BLaER1 (cell line): ENCODE measurements around the gene TOLLIP.
"Not testable (repeated sequence)": the region's sequence is repeated elsewhere in the genome, so short reads cannot be mapped to it uniquely, and the experiment has no call there.

ENCODE experiments used
- H3K27ac ChIP-seq: shearing (Covaris generic); formaldehyde crosslinking; 2 replicates; pipeline ENCODE4 v1.8.1; 2022
- H3K27me3 ChIP-seq: shearing (Covaris generic); formaldehyde crosslinking; 2 replicates; pipeline ENCODE4 v1.8.1; 2022
- H3K36me3 ChIP-seq: shearing (Covaris generic); formaldehyde crosslinking; 2 replicates; pipeline ENCODE4 v1.8.1; 2022
- H3K4me1 ChIP-seq: shearing (Covaris generic); formaldehyde crosslinking; 2 replicates; pipeline ENCODE4 v1.8.1; 2022
- H3K4me2 ChIP-seq: shearing (Covaris generic); formaldehyde crosslinking; 2 replicates; pipeline ENCODE4 v1.8.1; 2022
- H3K4me3 ChIP-seq: shearing (Covaris generic); formaldehyde crosslinking; 2 replicates; pipeline ENCODE4 v1.8.1; 2022
- H3K9ac ChIP-seq: shearing (Covaris generic); formaldehyde crosslinking; 2 replicates; pipeline ENCODE4 v1.8.1; 2022
- H3K9me3 ChIP-seq: shearing (Covaris generic); formaldehyde crosslinking; 2 replicates; pipeline ENCODE4 v1.8.1; 2022
- H4K20me1 ChIP-seq: shearing (Covaris generic); formaldehyde crosslinking; 2 replicates; pipeline ENCODE4 v1.8.1; 2022
- Cebpa-rat ChIP-seq: shearing (Covaris generic); IDR thresholded peaks from 2 replicates; pipeline ENCODE4 v1.8.1; 2022

TOLLIP gene

DNA sequence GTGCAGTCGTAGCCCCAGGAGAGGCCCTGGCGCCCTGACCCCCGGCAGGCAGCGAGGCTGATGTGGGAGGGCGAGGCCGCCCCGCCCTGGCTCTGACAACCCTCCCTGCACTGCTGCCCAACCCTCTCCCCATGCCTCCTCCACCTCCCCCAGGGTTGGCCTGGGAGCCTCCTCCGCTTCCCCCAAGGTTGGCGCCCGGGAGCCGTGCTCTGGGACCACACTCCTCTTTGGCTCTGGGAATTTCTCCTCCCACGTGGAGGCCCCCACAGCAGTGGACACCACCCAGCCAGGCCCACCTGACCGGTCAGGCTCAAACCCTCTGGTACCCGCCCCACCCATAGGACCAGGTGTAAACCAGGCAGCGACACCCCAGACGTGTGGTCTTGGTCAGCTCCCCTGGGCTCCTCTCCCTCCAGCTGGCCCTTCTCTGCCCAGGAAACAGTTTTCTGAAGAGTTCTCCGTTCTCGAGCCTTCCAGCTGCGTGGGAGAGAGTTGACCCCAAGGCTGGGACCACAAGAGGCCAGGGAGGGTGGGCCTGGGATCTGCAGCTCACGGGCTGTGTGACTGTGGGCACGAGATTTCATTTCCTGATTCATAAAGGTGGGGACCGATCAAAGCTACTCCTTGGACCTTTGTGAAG is 40.8 kb upstream of the TOLLIP start:
- H3K9me3 ChIP-seq: no peaks in the 10 kb centered on the region
- no peak overlapping the region for H3K4me2 ChIP-seq
- no peak overlapping the region for H3K27ac ChIP-seq
- no peak overlapping the region for H3K9ac ChIP-seq
- no peaks in the 10 kb centered on the region for H3K27me3 ChIP-seq
- no peaks in the 10 kb centered on the region for H3K4me1 ChIP-seq
- H4K20me1 ChIP-seq: no peaks in the 10 kb centered on the region
- H3K4me3 ChIP-seq: no peak overlapping the region
- no peak for TF ChIP-seq Cebpa-rat
- H3K36me3 ChIP-seq: no peaks in the 10 kb centered on the region

- Histone ChIP-seq H3K4me2 (no peak overlapping the region), H3K27ac (no peak overlapping the region), H3K4me1 (no peaks in the 10 kb centered on the region), H3K9me3 (no peaks in the 10 kb centered on the region), H3K9ac (no peak overlapping the region), H4K20me1 (no peaks in the 10 kb centered on the region), H3K36me3 (no peaks in the 10 kb centered on the region), H3K4me3 (no peak overlapping the region), H3K27me3 (no peaks in the 10 kb centered on the region)
- no peak for TF ChIP-seq Cebpa-rat
Measured at GRCh38 chr11:1349327-1350041, 40.1 kb upstream of the TOLLIP start.

- H3K9ac ChIP-seq: no peak overlapping the region
- no peaks in the 10 kb centered on the region for H3K9me3 ChIP-seq
- H4K20me1 ChIP-seq: no peaks in the 10 kb centered on the region
- H3K4me3 ChIP-seq: no peak overlapping the region
- no peak for TF ChIP-seq Cebpa-rat
- no peak overlapping the region for H3K4me2 ChIP-seq
- H3K27me3 ChIP-seq: no peaks in the 10 kb centered on the region
- no peaks in the 10 kb centered on the region for H3K4me1 ChIP-seq
- H3K36me3 ChIP-seq: no peaks in the 10 kb centered on the region
- no peak overlapping the region for H3K27ac ChIP-seq
Measured at GRCh38 chr11:1348796-1349326, 39.4 kb upstream of the TOLLIP start.

DNA sequence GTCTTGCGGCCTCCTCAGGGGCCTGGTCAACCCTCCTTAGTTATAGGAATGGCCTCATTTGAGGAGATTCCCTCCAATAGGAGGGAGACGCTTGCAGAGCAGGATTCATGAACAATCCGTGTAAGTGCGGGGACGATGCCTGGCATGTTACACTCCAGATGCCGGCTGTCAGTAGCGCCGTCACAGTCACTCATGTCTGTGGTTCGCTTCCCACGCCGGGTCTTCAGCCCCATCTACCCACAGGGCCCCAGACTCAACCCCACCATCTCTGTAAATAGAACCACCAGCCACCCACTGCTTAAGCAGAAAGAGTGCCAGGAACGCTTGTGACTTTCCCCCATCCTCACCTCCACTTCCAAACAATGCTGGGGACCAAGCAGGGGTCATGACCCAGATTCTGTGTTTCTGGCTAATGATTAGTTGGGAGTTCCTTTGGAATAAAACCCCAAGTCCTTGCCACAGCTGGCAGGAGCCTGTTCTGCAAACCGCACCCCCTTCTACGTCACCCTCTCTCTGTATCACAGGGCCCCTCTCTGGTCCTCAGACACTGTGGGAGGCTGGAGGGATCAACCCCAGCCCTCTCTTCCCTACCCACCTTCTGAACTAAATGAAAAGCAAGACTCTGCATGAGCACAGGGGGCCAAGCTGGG is 38.8 kb upstream of the TOLLIP start:
- H3K27ac ChIP-seq: no peak overlapping the region
- no peak overlapping the region for H3K4me3 ChIP-seq
- no peak for TF ChIP-seq Cebpa-rat
- H3K9ac ChIP-seq: no peak overlapping the region
- no peaks in the 10 kb centered on the region for H3K9me3 ChIP-seq
- no peaks in the 10 kb centered on the region for H4K20me1 ChIP-seq
- no peak overlapping the region for H3K4me2 ChIP-seq
- H3K36me3 ChIP-seq: no peaks in the 10 kb centered on the region
- H3K4me1 ChIP-seq: no peaks in the 10 kb centered on the region
- no peaks in the 10 kb centered on the region for H3K27me3 ChIP-seq

DNA sequence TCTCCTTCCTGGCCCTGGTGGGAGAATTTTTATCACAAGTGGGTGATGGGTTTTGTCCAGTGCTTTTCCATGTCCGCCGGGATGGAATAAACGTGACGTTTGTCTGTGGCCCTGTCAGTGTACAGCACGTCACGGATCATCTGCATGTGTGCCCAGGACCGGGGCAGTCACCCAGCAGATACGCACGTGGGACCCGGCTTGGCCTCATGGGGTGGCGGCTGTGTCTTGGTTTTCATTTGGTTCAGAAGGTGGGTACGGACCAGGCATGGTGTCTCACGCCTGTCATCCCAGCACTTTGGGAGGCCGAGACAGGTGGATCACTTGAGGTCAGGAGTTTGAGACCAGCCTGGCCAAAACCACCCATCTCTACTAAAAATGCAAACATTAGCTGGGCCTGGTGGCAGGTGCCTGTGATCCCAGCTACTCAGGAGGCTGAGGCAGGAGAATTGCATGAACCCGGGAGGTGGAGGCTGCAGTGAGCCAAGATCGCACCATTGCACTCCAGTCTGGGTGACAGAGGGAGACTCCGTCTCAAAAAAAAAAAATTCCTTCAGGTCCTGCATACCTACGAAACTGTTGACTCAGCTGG is 38.1 kb upstream of the TOLLIP start:
- H3K9ac ChIP-seq, H3K4me1 ChIP-seq, H3K4me2 ChIP-seq, H3K36me3 ChIP-seq, H3K9me3 ChIP-seq, H4K20me1 ChIP-seq, H3K4me3 ChIP-seq, H3K27ac ChIP-seq, H3K27me3 ChIP-seq: not testable (repeated sequence)

- no peaks in the 10 kb centered on the region for H3K4me1 ChIP-seq
- no peak overlapping the region for H3K4me3 ChIP-seq
- no peak overlapping the region for H3K9ac ChIP-seq
- no peaks in the 10 kb centered on the region for H3K27me3 ChIP-seq
- no peak overlapping the region for H3K27ac ChIP-seq
- no peak overlapping the region for H3K4me2 ChIP-seq
- no peaks in the 10 kb centered on the region for H3K36me3 ChIP-seq
- H4K20me1 ChIP-seq: no peaks in the 10 kb centered on the region
- no peak for TF ChIP-seq Cebpa-rat
- no peaks in the 10 kb centered on the region for H3K9me3 ChIP-seq
Measured at GRCh38 chr11:1346669-1347390, 37.4 kb upstream of the TOLLIP start.

GRCh38 chr11:1345737-1346513 is 36.5 kb upstream of the TOLLIP start:
- Histone ChIP-seq H3K27me3 (no peaks in the 10 kb centered on the region), H3K4me3 (no peak overlapping the region), H3K4me2 (no peak overlapping the region), H4K20me1 (no peaks in the 10 kb centered on the region), H3K27ac (no peak overlapping the region), H3K9ac (no peak overlapping the region), H3K4me1 (no peaks in the 10 kb centered on the region), H3K36me3 (no peaks in the 10 kb centered on the region), H3K9me3 (no peaks in the 10 kb centered on the region)
- no peak for TF ChIP-seq Cebpa-rat

DNA sequence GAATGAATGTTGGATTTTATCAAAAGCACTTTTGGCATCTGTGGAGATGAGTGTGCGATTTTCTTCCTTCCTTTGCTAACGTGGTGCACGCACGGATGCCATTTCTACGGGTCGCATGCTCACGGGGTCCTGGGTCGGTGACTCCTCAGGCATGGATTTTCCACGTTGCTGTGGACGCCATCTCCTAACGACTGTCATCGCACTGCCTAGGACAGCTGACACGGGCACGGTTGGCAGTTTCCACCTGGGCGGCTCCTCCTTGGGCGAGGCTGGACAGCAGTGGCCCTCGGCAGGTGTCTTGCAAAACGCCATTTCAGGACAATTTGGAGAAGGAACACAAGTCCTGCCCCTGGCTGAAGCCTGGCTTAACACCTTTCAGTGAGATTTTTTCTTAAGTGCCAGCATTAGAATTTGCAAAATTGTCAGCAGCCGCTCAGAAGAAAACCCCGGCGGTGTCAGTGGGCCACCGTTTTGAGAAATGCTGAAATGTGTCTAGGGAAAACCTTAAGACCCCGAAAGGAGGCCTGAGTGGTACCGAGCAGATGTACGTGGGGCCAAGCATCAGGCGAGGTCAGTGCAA is 34.7 kb upstream of the TOLLIP start:
- H3K9ac ChIP-seq: no peak overlapping the region

More for the DNA sequence above, 34.7 kb upstream of the TOLLIP start:
- no peak overlapping the region for H3K4me3 ChIP-seq
- H4K20me1 ChIP-seq: no peaks in the 10 kb centered on the region
- no peaks in the 10 kb centered on the region for H3K36me3 ChIP-seq
- TF ChIP-seq Cebpa-rat: no peak
- H3K4me2 ChIP-seq: no peak overlapping the region
- no peaks in the 10 kb centered on the region for H3K27me3 ChIP-seq
- no peak overlapping the region for H3K27ac ChIP-seq
- peaks cover 4% of the 10 kb centered on the region; the same call in 1 of the 2 replicates for H3K4me1 ChIP-seq
- no peaks in the 10 kb centered on the region for H3K9me3 ChIP-seq
